IMR-90 (cell line): ENCODE data around the gene TIFAB. TPM values are rescaled to one million over a fixed set of nuclear protein-coding genes. Genes with fewer than 3 reads are reported as not detected.
A peak's percentile ranks its signal among the peaks of the same experiment; 100 is the strongest.

Experiments
- ATAC-seq: fragments of 200-7000 bp; cut with Tn5 transposase; 2 replicates; pipeline ENCODE4 v1.9.1; 2020; ENCODE audit warnings: low read depth, mild to moderate bottlenecking, moderate library complexity
- BruUV-seq: library from RNA; stranded (reverse); fragments of 400-500 nt; replicated peaks from 2 replicates; lab custom pipeline; 2021; lab: Mats Ljungman, UMichigan
- CTCF ChIA-PET: fragments of 300-600 bp; formaldehyde crosslinking; extraction: SDS; loops from one replicate; lab custom pipeline; 2021; ENCODE audit warnings: antibody characterized with exemption; lab: Yijun Ruan, JAX
- POLR2A ChIA-PET: fragments of 300-600 bp; sonication (Branson Sonifier 250); formaldehyde crosslinking; loops from one replicate; lab custom pipeline; 2022; ENCODE audit warnings: antibody characterized with exemption; ENCODE audit not compliant: unreplicated experiment; lab: Charles Lee
- DNase-seq: peaks from one replicate; pipeline ENCODE4 v3.0.0; 2013
- H2AFZ ChIP-seq: replicated peaks from 2 replicates; pipeline ENCODE3; 2013; ENCODE audit warnings: low read length, mild to moderate bottlenecking; ENCODE audit not compliant: poor library complexity
- H2AK5ac ChIP-seq: 2 replicates; pipeline ENCODE4 v1.6.1; 2013; ENCODE audit warnings: low read depth, low read length, inconsistent platforms
- H2AK9ac ChIP-seq: replicated peaks from 2 replicates; pipeline ENCODE3; 2013; ENCODE audit warnings: mild to moderate bottlenecking, low read depth, low read length, moderate library complexity; ENCODE audit not compliant: poor library complexity
- H2BK120ac ChIP-seq: 2 replicates; pipeline ENCODE4 v1.6.1; 2013; ENCODE audit warnings: low read depth, low read length, inconsistent platforms
- H2BK15ac ChIP-seq: 3 replicates; pipeline ENCODE4 v1.6.1; 2013; ENCODE audit warnings: low read depth, low read length, inconsistent platforms
- H2BK20ac ChIP-seq: 2 replicates; pipeline ENCODE4 v1.6.1; 2013; ENCODE audit warnings: low read depth, mild to moderate bottlenecking, inconsistent platforms, low read length, moderate library complexity
- H2BK5ac ChIP-seq: 2 replicates; pipeline ENCODE4 v1.6.1; 2013; ENCODE audit warnings: mild to moderate bottlenecking, low read depth, low read length, inconsistent platforms; ENCODE audit not compliant: poor library complexity, severe bottlenecking
- H3K14ac ChIP-seq: replicated peaks from 2 replicates; pipeline ENCODE4 v1.6.1; 2013; ENCODE audit warnings: low read depth, low read length, inconsistent platforms
- H3K18ac ChIP-seq: 2 replicates; pipeline ENCODE4 v1.6.1; 2013; ENCODE audit warnings: low read depth, low read length, control low read depth
- H3K23ac ChIP-seq: 2 replicates; pipeline ENCODE4 v1.6.1; 2013; ENCODE audit warnings: low read depth, low read length, inconsistent platforms
- H3K27ac ChIP-seq: 2 replicates; pipeline ENCODE4 v1.5.1; 2013; ENCODE audit warnings: mild to moderate bottlenecking, control low read depth, low read length; ENCODE audit not compliant: insufficient read depth
- H3K27me3 ChIP-seq: 2 replicates; pipeline ENCODE4 v1.6.1; 2013; ENCODE audit warnings: low read length; ENCODE audit not compliant: control insufficient read depth, insufficient read depth
- H3K36me3 ChIP-seq: 2 replicates; pipeline ENCODE4 v1.6.1; 2013; ENCODE audit warnings: low read length, mixed read lengths; ENCODE audit not compliant: control insufficient read depth, insufficient read depth
- H3K4ac ChIP-seq: 2 replicates; pipeline ENCODE4 v1.6.1; 2013; ENCODE audit warnings: low read depth, low read length, inconsistent platforms
- H3K4me1 ChIP-seq: 2 replicates; pipeline ENCODE4 v1.6.1; 2013; ENCODE audit warnings: low read length, mixed read lengths; ENCODE audit not compliant: control insufficient read depth, insufficient read depth
- H3K4me2 ChIP-seq: 2 replicates; pipeline ENCODE4 v1.6.1; 2013; ENCODE audit warnings: low read depth, mild to moderate bottlenecking, control low read depth, low read length, moderate library complexity
- H3K4me3 ChIP-seq: 2 replicates; pipeline ENCODE4 v1.5.1; 2013; ENCODE audit warnings: low read depth, mild to moderate bottlenecking, control low read depth, low read length, moderate library complexity; ENCODE audit not compliant: insufficient read depth
- H3K56ac ChIP-seq: 2 replicates; pipeline ENCODE4 v1.6.1; 2013; ENCODE audit warnings: low read length, inconsistent platforms; ENCODE audit not compliant: insufficient read depth; ENCODE audit errors: extremely low read depth
- H3K79me1 ChIP-seq, 2 experiments: 2 replicates each; pipeline ENCODE4 v1.6.1; 2013; ENCODE audit warnings: low read length in 2 of 2, inconsistent platforms in 1 of 2, low read depth in 1 of 2
- H3K9ac ChIP-seq: 2 replicates; pipeline ENCODE4 v1.6.1; 2013; ENCODE audit warnings: low read depth, low read length, control low read depth
- H3K9me1 ChIP-seq: 2 replicates; pipeline ENCODE4 v1.6.1; 2013; ENCODE audit warnings: low read length, inconsistent platforms; ENCODE audit not compliant: insufficient read depth
- H3K9me3 ChIP-seq: 2 replicates; pipeline ENCODE4 v1.6.1; 2013; ENCODE audit warnings: low read length; ENCODE audit not compliant: control insufficient read depth, insufficient read depth
- H4K20me1 ChIP-seq: 2 replicates; pipeline ENCODE4 v1.6.1; 2013; ENCODE audit warnings: low read length, inconsistent platforms; ENCODE audit not compliant: insufficient read depth
- H4K5ac ChIP-seq: 2 replicates; pipeline ENCODE4 v1.6.1; 2013; ENCODE audit warnings: mild to moderate bottlenecking, low read depth, low read length, control low read depth
- H4K8ac ChIP-seq, 2 experiments: 2 replicates each; pipeline ENCODE4 v1.6.1; 2013; ENCODE audit warnings: low read depth in 2 of 2, low read length in 2 of 2, control low read depth in 1 of 2, inconsistent platforms in 1 of 2
- H4K91ac ChIP-seq: 2 replicates; pipeline ENCODE4 v1.6.1; 2013; ENCODE audit warnings: low read depth, low read length, inconsistent platforms; ENCODE audit not compliant: insufficient read depth
- BHLHE40 ChIP-seq: fragments of 150-350 bp; IDR thresholded peaks from 2 replicates; pipeline ENCODE4 v1.6.1; 2016; ENCODE audit warnings: mild to moderate bottlenecking, low read depth, low read length
- CEBPB ChIP-seq: IDR thresholded peaks from 2 replicates; pipeline ENCODE4 v1.6.1; 2012; ENCODE audit warnings: low read depth, low read length, improper control_type of control experiment
- CHD1 ChIP-seq: IDR thresholded peaks from 2 replicates; pipeline ENCODE4 v1.6.1; 2012; ENCODE audit warnings: low read depth, low read length, improper control_type of control experiment
- ELK1 ChIP-seq: fragments of 150-350 bp; IDR thresholded peaks from 2 replicates; pipeline ENCODE4 v1.6.1; 2016; ENCODE audit warnings: low read depth, mild to moderate bottlenecking, low read length, moderate library complexity, borderline replicate concordance
- FOS ChIP-seq: fragments of 150-350 bp; IDR thresholded peaks from 2 replicates; pipeline ENCODE4 v1.6.1; 2016; ENCODE audit warnings: low read depth, low read length
- MAFK ChIP-seq: IDR thresholded peaks from 2 replicates; pipeline ENCODE4 v1.6.1; 2012; ENCODE audit warnings: low read depth, low read length, improper control_type of control experiment
- MAZ ChIP-seq: IDR thresholded peaks from 2 replicates; pipeline ENCODE4 v1.6.1; 2012; ENCODE audit warnings: low read depth, mild to moderate bottlenecking, low read length, improper control_type of control experiment, moderate library complexity, borderline replicate concordance
- NFE2L2 ChIP-seq: fragments of 150-350 bp; IDR thresholded peaks from 2 replicates; pipeline ENCODE4 v1.6.1; 2016; ENCODE audit warnings: low read depth, mild to moderate bottlenecking, low read length
- POLR2A ChIP-seq: IDR thresholded peaks from 2 replicates; pipeline ENCODE4 v1.6.1; 2012; ENCODE audit warnings: mild to moderate bottlenecking, low read depth, low read length
- RAD21 ChIP-seq: IDR thresholded peaks from 2 replicates; pipeline ENCODE4 v1.6.1; 2012; ENCODE audit warnings: low read length, improper control_type of control experiment
- RCOR1 ChIP-seq: IDR thresholded peaks from 2 replicates; pipeline ENCODE4 v1.6.1; 2012; ENCODE audit warnings: mild to moderate bottlenecking, low read length, improper control_type of control experiment; ENCODE audit not compliant: insufficient replicate concordance
- RFX5 ChIP-seq: IDR thresholded peaks from 2 replicates; pipeline ENCODE4 v1.8.0; 2012; ENCODE audit warnings: low read depth, mild to moderate bottlenecking, low read length, moderate library complexity
- SMC3 ChIP-seq: fragments of 150-350 bp; IDR thresholded peaks from 2 replicates; pipeline ENCODE4 v1.6.1; 2016; ENCODE audit warnings: low read depth, mild to moderate bottlenecking, antibody characterized with exemption, low read length, moderate library complexity
- WGBS, 2 experiments: methylation state at CpG; one replicate each; pipeline versions ENCODE4 v1.1.5 to v1.1.7; 2013; ENCODE audit warnings: missing lambda C conversion rate in 2 of 2; ENCODE audit not compliant: insufficient read length in 1 of 2; ENCODE audit errors: extremely low coverage in 2 of 2; 5-methylcytosine and 5-hydroxymethylcytosine counted together
- dilution Hi-C: fragments of 300-500 bp; cut with HindIII; formaldehyde crosslinking; loops from one replicate; pipeline ENCODE4 v1.14.3; 2018; ENCODE audit warnings: low sequenced_read_pairs; ENCODE audit not compliant: unreplicated experiment
- in situ Hi-C: fragments of 300-500 bp; cut with MboI; formaldehyde crosslinking; loops from 3 replicates; pipeline ENCODE4 v1.14.3; 2019; ENCODE audit warnings: low sequenced_read_pairs, inconsistent platforms, mixed read lengths
- intact Hi-C: fragments of 100-400 bp; cut with micrococcal nuclease; formaldehyde crosslinking; loops from 2 replicates; pipeline ENCODE4 v1.10.0; 2022
- polyA plus RNA-seq, 3 experiments: library from polyadenylated mRNA; depleted of rRNA; stranded (reverse); fragments of >200 nt; gene quantifications; 2 replicates each; pipeline ENCODE4 v1.2.3, GENCODE V29; 2012; ENCODE audit warnings: low replicate concordance in 1 of 3
- total RNA-seq: library from RNA; depleted of rRNA; stranded (reverse); fragments of >200 nt; gene quantifications from 2 replicates; pipeline ENCODE4 v1.2.3, GENCODE V29; 2012
- TF ChIP-seq, protein P1 (sequence below): conservative IDR thresholded peaks from 2 replicates; pipeline ENCODE4 v1.5.1; 2012; ENCODE audit warnings: mild to moderate bottlenecking, low read depth, low read length, improper control_type of control experiment
- TF ChIP-seq, protein P2 (sequence below): fragments of 150-350 bp; IDR thresholded peaks from 2 replicates; pipeline ENCODE4 v1.6.1; 2017; ENCODE audit warnings: mild to moderate bottlenecking, antibody characterized with exemption, low read length, low read depth

Gene TIFAB
- total and polyA plus RNA-seq, 2 of the 4 experiments (the other 2 are of a cell fraction) = not detected

DNA sequence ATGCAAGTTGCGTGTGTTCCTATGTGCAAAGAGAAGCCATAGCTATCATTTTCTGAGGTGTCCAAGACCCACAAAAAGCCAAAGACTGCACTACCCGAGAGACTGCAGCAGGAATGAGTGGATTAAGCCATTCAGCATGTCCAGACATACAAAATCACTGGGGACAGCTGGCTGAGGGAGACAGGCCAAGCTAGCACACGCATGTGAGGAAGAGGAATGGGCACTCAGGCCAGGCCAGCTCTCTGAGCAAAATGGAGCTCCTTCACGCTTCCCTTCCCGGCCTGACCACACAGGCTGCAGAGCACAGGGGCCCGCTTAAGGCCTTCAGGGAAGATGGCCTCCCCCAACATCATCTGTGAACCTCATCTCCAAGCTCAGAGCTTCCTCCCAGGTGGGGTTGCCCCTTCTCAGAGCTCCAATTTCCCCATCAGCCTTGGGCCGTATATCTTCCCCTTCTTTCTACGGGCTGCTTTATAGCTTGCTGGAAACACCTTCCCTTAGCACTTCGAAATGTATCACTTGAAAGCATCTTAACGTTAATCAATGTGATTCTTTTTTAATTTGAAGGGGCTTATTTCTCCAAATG lies 13.4 kb downstream of the TIFAB start:
- H3K4me3 ChIP-seq = no peak overlapping the region
- ATAC-seq (no peak), DNase-seq (no peak)
- no peak overlapping the region; the same call in 1 of the 2 replicates for H3K18ac ChIP-seq
- peaks cover 17% of the 10 kb centered on the region for H3K9me1 ChIP-seq
- H3K27me3 ChIP-seq = no peaks in the 10 kb centered on the region; the same call in 1 of the 2 replicates
- no peak overlapping the region for H2BK20ac ChIP-seq
- H2AK5ac ChIP-seq = peak overlapping the region; percentile 36
- no peaks in the 10 kb centered on the region for H3K79me1 ChIP-seq
- no peak overlapping the region; the same call in 1 of the 2 replicates for H4K91ac ChIP-seq
- CTCF ChIA-PET = interaction anchor here (0.6 to 1.9 kb wide), 3 partner anchors 13 to 27 kb away, joined by 4 to 11 read pairs (median 5); no protein-coding TSS in a partner anchor
- in situ Hi-C loops = no loop called here
- H3K9ac ChIP-seq = no peak overlapping the region
- no peak overlapping the region for H3K23ac ChIP-seq
- WGBS, 2 experiments = 60% methylated on average over 1 of the region's 10 CpGs; no CpG with 5 or more reads in 1 of the 2 experiments
- H3K36me3 ChIP-seq = no peaks in the 10 kb centered on the region
- H2AK9ac ChIP-seq = peak overlapping the region; percentile 18
- H3K4me2 ChIP-seq = no peak overlapping the region
- peak overlapping the region; percentile 1 for H2BK5ac ChIP-seq
- peak overlapping the region; percentile 30; the same call in 1 of the 2 replicates for H3K4ac ChIP-seq
- peaks cover 25% of the 10 kb centered on the region for H3K4me1 ChIP-seq
- H3K9me3 ChIP-seq = no peaks in the 10 kb centered on the region
- POLR2A ChIA-PET = interaction anchor here (0.5 kb wide), 1 partner anchor 1067 kb away, joined by 3 read pairs; the partner anchor contains the start of gene UBE2B
- dilution Hi-C loops = no loop called here
- intact Hi-C loops = loop anchor here (10.0 kb wide), 1 partner anchor 234 kb away; no protein-coding TSS in a partner anchor
- peak overlapping the region in 1 of 2 experiments; percentile 10; a peak in 1 of 4 replicates for H4K8ac ChIP-seq
- H3K56ac ChIP-seq = no peak overlapping the region
- no TSS peak for BruUV-seq
- H4K5ac ChIP-seq = no peak overlapping the region
- no peak overlapping the region; the same call in 1 of the 2 replicates for H2BK120ac ChIP-seq
- H2AFZ ChIP-seq = peak overlapping the region; percentile 5
- H3K27ac ChIP-seq = no peak overlapping the region
- peak overlapping the region; percentile 12; the same call in 1 of the 3 replicates for H2BK15ac ChIP-seq
- H3K14ac ChIP-seq = no peak overlapping the region
- 0 out of 2 replicates have a peak, but pooled peaks cover 3% of the 10 kb centered on the region for H4K20me1 ChIP-seq
- TF ChIP-seq RCOR1 (no peak), NFE2L2 (no peak), MAFK (no peak), MAZ (no peak), CHD1 (no peak), ELK1 (no peak), POLR2A (no peak), SMC3 (no peak), FOS (no peak), RFX5 (no peak), RAD21 (no peak), BHLHE40 (no peak), CEBPB (no peak)
- TF ChIP-seq, protein P1, sequence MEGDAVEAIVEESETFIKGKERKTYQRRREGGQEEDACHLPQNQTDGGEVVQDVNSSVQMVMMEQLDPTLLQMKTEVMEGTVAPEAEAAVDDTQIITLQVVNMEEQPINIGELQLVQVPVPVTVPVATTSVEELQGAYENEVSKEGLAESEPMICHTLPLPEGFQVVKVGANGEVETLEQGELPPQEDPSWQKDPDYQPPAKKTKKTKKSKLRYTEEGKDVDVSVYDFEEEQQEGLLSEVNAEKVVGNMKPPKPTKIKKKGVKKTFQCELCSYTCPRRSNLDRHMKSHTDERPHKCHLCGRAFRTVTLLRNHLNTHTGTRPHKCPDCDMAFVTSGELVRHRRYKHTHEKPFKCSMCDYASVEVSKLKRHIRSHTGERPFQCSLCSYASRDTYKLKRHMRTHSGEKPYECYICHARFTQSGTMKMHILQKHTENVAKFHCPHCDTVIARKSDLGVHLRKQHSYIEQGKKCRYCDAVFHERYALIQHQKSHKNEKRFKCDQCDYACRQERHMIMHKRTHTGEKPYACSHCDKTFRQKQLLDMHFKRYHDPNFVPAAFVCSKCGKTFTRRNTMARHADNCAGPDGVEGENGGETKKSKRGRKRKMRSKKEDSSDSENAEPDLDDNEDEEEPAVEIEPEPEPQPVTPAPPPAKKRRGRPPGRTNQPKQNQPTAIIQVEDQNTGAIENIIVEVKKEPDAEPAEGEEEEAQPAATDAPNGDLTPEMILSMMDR = no peak
- TF ChIP-seq, protein P2, sequence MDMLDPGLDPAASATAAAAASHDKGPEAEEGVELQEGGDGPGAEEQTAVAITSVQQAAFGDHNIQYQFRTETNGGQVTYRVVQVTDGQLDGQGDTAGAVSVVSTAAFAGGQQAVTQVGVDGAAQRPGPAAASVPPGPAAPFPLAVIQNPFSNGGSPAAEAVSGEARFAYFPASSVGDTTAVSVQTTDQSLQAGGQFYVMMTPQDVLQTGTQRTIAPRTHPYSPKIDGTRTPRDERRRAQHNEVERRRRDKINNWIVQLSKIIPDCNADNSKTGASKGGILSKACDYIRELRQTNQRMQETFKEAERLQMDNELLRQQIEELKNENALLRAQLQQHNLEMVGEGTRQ = no peak
